ENCODE results near the gene FOSB. TPM values are rescaled to one million over a fixed set of nuclear protein-coding genes. Genes with fewer than 3 reads are reported as not detected.
A peak's percentile ranks its signal among the peaks of the same experiment; 100 is the strongest.
"Not testable (repeated sequence)": the region's sequence is repeated elsewhere in the genome, so short reads cannot be mapped to it uniquely, and the experiment has no call there.

Gene FOSB
- total RNA-seq, 1 donor from 2014 or later = 0.26 TPM

- H3K27ac Mint-ChIP-seq (ENCODE audit: unreplicated experiment) = peak overlapping the region; percentile 81
- peak overlapping the region; percentile 87 for H3K4me3 Mint-ChIP-seq
- H3K27me3 Mint-ChIP-seq (ENCODE audit: low read depth) = peaks cover 20% of the 10 kb centered on the region
- H3K4me1 Mint-ChIP-seq = peaks cover 26% of the 10 kb centered on the region
- peak; percentile 58 for TF ChIP-seq CTCF (conservative IDR thresholded peaks at IDR 0.05)
- no peaks in the 10 kb centered on the region for H3K9me3 Mint-ChIP-seq
- H3K36me3 Mint-ChIP-seq (ENCODE audit: low read depth) = no peaks in the 10 kb centered on the region
- peak; percentile 40 for DNase-seq (ENCODE audit: low read depth, low spot score)
These were observed 39.2 kb upstream of the FOSB start for GRCh38 chr19:45428384-45429231.

- H3K9me3 Mint-ChIP-seq; DNase-seq (ENCODE audit: low read depth, low spot score); H3K27ac Mint-ChIP-seq (ENCODE audit: unreplicated experiment); H3K36me3 Mint-ChIP-seq (ENCODE audit: low read depth): not testable (repeated sequence)
- Mint-ChIP-seq H3K27me3 (ENCODE audit: low read depth) (peaks cover 20% of the 10 kb centered on the region), H3K4me3 (peak overlapping the region; percentile 27), H3K4me1 (peaks cover 14% of the 10 kb centered on the region)
These were observed 37.9 kb upstream of the FOSB start for GRCh38 chr19:45429896-45430295.

DNA sequence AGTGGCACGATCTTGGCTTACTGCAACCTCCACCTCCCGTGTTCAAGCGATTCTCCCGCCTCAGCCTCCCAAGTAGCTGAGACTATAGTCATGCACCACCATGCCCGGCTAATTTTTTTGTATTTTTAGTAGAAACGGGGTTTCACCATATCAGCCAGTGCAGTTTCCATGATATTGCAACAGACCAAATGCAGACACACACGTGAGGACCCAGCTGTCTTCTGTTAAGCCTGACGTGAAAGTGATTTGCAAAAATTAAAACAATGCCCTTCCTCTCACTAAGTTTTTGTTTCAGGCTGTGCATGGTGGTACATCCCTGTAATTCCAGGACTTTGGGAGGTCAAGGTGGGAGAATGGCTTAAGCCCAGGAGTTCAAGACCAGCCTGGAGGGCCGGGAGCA, 36.8 kb upstream of the FOSB start:
- peaks cover 20% of the 10 kb centered on the region for H3K27me3 Mint-ChIP-seq (ENCODE audit: low read depth)
- not testable (repeated sequence) for H3K27ac Mint-ChIP-seq (ENCODE audit: unreplicated experiment); DNase-seq (ENCODE audit: low read depth, low spot score); H3K9me3 Mint-ChIP-seq; H3K36me3 Mint-ChIP-seq (ENCODE audit: low read depth); H3K4me1 Mint-ChIP-seq
- H3K4me3 Mint-ChIP-seq = peak overlapping the region; percentile 23

DNA sequence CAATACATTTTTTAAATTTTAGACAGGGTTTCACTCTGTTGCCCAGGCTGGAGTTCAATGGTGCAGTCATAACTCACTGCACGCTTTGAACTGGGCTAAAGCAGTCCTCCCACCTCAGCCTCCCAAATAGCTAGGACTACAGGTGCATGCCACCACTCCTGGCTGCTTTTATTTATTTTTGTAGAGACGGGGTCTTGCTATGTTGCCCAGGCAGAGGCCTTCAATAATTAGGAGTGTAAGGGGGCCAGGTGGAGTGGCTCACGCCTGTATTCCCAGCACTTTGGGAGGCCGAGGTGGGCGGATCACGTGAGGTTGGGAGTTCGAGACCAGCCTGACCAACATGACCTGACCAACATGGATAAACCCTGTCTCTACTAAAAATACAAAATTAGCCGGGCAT, 35.3 kb upstream of the FOSB start:
- peaks cover 19% of the 10 kb centered on the region for H3K27me3 Mint-ChIP-seq (ENCODE audit: low read depth)
- H3K9me3 Mint-ChIP-seq; H3K4me3 Mint-ChIP-seq; H3K27ac Mint-ChIP-seq (ENCODE audit: unreplicated experiment); H3K36me3 Mint-ChIP-seq (ENCODE audit: low read depth); DNase-seq (ENCODE audit: low read depth, low spot score); H3K4me1 Mint-ChIP-seq: not testable (repeated sequence)

DNA sequence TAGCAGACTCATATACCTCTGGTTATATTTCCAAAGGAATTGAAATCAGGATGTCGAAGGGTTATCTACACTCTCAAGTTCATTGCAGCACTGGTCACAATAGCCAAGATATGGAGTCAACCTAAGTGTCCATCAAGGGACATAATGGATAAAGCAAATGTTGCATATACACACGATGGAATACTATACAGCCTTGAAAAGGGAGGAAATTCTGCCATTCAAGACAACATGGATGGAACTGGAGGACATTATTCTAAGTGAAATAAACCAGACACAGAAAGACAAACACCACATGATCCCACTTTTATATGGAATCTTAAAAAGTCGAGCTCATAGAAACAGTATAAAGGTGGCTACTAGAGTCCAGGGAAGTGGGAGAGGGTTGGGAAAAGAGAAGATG, 30.5 kb upstream of the FOSB start:
- H3K27ac Mint-ChIP-seq (ENCODE audit: unreplicated experiment) = no peak overlapping the region
- H3K9me3 Mint-ChIP-seq = no peaks in the 10 kb centered on the region
- DNase-seq (ENCODE audit: low read depth, low spot score) = no peak
- H3K4me1 Mint-ChIP-seq = peaks cover 13% of the 10 kb centered on the region
- peak overlapping the region; percentile 49 for H3K4me3 Mint-ChIP-seq
- no peak for TF ChIP-seq CTCF (conservative IDR thresholded peaks at IDR 0.05)
- H3K36me3 Mint-ChIP-seq (ENCODE audit: low read depth) = no peaks in the 10 kb centered on the region
- no peaks in the 10 kb centered on the region for H3K27me3 Mint-ChIP-seq (ENCODE audit: low read depth)

DNA sequence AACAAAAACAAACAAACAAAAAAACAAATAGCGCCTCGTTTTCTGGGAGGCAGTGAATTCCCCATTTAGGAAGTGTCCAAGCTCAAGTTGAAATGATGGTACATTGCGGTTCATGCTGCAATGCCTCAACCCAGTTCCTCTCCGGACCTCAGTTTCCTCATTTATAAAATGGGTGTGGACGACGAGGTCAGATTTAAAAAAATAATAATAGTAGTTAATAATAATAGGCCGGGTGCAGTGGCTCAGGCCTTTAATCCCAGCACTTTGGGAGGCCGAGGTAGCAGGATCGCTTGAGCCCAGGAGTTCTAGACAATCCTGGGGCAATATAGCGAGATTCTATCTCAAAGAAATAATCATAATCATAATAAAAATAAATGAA, 28.6 kb upstream of the FOSB start:
- Mint-ChIP-seq H3K9me3 (no peaks in the 10 kb centered on the region), H3K4me3 (peak overlapping the region; percentile 66), H3K27me3 (ENCODE audit: low read depth) (no peaks in the 10 kb centered on the region), H3K36me3 (ENCODE audit: low read depth) (no peaks in the 10 kb centered on the region), H3K4me1 (peaks cover 28% of the 10 kb centered on the region), H3K27ac (ENCODE audit: unreplicated experiment) (no peak overlapping the region)
- DNase-seq (ENCODE audit: low read depth, low spot score) = no peak
- TF ChIP-seq CTCF (conservative IDR thresholded peaks at IDR 0.05) = no peak

- Mint-ChIP-seq H3K27ac (ENCODE audit: unreplicated experiment) (no peak overlapping the region), H3K27me3 (ENCODE audit: low read depth) (no peaks in the 10 kb centered on the region), H3K9me3 (no peaks in the 10 kb centered on the region), H3K4me1 (peaks cover 33% of the 10 kb centered on the region), H3K4me3 (peak overlapping the region; percentile 88), H3K36me3 (ENCODE audit: low read depth) (no peaks in the 10 kb centered on the region)
- peak; percentile 100 for TF ChIP-seq CTCF (conservative IDR thresholded peaks at IDR 0.05)
- peak; percentile 81 for DNase-seq (ENCODE audit: low read depth, low spot score)
These were observed 28.1 kb upstream of the FOSB start for GRCh38 chr19:45439569-45440258.

Data from neural crest cell (in vitro differentiated cells).